ENCODE data around the gene BNIPL. TPM values are rescaled to one million over a fixed set of nuclear protein-coding genes. Genes with fewer than 3 reads are reported as not detected.

BNIPL gene, protein sequence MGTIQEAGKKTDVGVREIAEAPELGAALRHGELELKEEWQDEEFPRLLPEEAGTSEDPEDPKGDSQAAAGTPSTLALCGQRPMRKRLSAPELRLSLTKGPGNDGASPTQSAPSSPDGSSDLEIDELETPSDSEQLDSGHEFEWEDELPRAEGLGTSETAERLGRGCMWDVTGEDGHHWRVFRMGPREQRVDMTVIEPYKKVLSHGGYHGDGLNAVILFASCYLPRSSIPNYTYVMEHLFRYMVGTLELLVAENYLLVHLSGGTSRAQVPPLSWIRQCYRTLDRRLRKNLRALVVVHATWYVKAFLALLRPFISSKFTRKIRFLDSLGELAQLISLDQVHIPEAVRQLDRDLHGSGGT
- total RNA-seq, result 1 to 10 TPM in 2 of 4 donors, under 1 TPM in 1, not detected in 1; 0.68 to 10.0 (median 2.5) TPM

DNA sequence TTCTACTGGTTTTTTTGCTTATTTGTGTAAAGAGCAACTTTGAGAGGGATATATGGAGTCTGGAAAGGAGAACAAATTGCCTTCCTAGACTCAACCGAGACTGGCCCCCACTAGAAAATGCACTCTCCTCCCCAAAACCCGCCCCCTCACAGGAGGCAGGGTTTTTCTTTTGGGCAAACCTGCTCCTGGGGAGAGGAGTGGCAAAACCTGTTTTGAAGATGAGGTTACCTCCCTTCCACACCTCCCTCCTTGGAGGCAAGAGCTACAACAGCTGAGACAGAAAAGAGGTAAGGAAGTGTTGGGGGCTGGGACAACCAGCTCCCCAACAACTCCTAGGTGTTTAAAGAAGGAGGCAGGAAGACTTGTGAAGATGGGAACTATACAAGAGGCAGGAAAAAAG is at the start of gene BNIPL:
Gene BNIPL, plus strand, starts transcription at position 231 of the 400 bp plus-strand sequence. Its CDS starts 140 bp downstream, at position 371.
- Histone ChIP-seq H3K4me3 (no peak within 1 kb of the TSS), H3K9me3 (no peaks in the 10 kb centered on the region), H3K36me3 (peaks cover 0 to 21% (median 5%) of the 10 kb centered on the region in 4 donors), H3K27ac (no peak within 1 kb of the TSS), H3K27me3 (no peaks in the 10 kb centered on the region), H3K4me1 (no peaks in the 10 kb centered on the region)
- no peak for DNase-seq
- 39% methylated on average over 2 of the region's 2 CpGs; no CpG with 5 or more reads in 1 of the 2 donors for WGBS, 2 donors (ENCODE audit: low coverage in 1 of 2)
- in situ Hi-C loops (cut with MboI; ENCODE audit: low pct_ligation_motif_present in 1 of 4, low pct_unique_long_range_greater_than_20kb in 1 of 4, low sequenced_read_pairs in 3 of 4), result loop anchor here in 1 of 4 donors (25.0 kb wide), 1 partner anchor 126 kb away; the partner anchor contains the start of genes LYSMD1, SCNM1 and TNFAIP8L2
- TF ChIP-seq, protein P1, sequence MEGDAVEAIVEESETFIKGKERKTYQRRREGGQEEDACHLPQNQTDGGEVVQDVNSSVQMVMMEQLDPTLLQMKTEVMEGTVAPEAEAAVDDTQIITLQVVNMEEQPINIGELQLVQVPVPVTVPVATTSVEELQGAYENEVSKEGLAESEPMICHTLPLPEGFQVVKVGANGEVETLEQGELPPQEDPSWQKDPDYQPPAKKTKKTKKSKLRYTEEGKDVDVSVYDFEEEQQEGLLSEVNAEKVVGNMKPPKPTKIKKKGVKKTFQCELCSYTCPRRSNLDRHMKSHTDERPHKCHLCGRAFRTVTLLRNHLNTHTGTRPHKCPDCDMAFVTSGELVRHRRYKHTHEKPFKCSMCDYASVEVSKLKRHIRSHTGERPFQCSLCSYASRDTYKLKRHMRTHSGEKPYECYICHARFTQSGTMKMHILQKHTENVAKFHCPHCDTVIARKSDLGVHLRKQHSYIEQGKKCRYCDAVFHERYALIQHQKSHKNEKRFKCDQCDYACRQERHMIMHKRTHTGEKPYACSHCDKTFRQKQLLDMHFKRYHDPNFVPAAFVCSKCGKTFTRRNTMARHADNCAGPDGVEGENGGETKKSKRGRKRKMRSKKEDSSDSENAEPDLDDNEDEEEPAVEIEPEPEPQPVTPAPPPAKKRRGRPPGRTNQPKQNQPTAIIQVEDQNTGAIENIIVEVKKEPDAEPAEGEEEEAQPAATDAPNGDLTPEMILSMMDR (IDR thresholded peaks at IDR 0.05), result no peak
- TF ChIP-seq POLR2AphosphoS5 (IDR thresholded peaks at IDR 0.05) (no peak), EP300 (IDR thresholded peaks at IDR 0.05; ENCODE audit: low read depth) (no peak), POLR2A (IDR thresholded peaks at IDR 0.05) (no peak)
- intact Hi-C loops (cut with DNase I; ENCODE audit: low total_unique reads), result no loop called here

DNA sequence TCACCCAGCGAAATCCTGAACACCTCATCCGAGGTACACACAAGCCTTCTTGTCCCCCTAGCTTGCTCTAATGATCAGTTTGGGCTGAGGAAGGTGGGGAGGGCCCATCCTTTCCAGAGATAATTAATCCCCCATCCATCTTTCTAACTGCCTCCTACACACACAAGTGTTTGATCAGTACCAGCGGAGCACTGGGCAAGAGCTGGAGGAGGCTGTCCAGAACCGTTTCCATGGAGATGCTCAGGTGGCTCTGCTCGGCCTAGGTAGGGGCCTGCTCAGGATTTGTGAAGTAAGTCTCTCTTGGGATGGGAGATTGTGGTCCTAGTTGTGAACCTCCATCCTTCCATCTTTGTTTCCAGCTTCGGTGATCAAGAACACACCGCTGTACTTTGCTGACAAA is 48.5 kb upstream of the BNIPL start:
- Histone ChIP-seq H3K27ac (no peak overlapping the region), H3K4me1 (no peaks in the 10 kb centered on the region), H3K4me3 (no peak overlapping the region), H3K36me3 (no peaks in the 10 kb centered on the region), H3K9me3 (no peaks in the 10 kb centered on the region), H3K27me3 (no peaks in the 10 kb centered on the region)
- no peak for TF ChIP-seq EP300 (IDR thresholded peaks at IDR 0.05; ENCODE audit: low read depth)
- no peak for TF ChIP-seq POLR2A (IDR thresholded peaks at IDR 0.05)
- TF ChIP-seq POLR2AphosphoS5 (IDR thresholded peaks at IDR 0.05), result no peak
- TF ChIP-seq, protein P1 (IDR thresholded peaks at IDR 0.05), result no peak
- in situ Hi-C loops (cut with MboI; ENCODE audit: low pct_ligation_motif_present in 1 of 4, low pct_unique_long_range_greater_than_20kb in 1 of 4, low sequenced_read_pairs in 3 of 4), result no loop called here
- WGBS, 2 donors (ENCODE audit: low coverage in 1 of 2), result 89 to 93% methylated on average over 3 to 7 of the region's 7 CpGs
- DNase-seq, result no peak
- intact Hi-C loops (cut with DNase I; ENCODE audit: low total_unique reads), result no loop called here

DNA sequence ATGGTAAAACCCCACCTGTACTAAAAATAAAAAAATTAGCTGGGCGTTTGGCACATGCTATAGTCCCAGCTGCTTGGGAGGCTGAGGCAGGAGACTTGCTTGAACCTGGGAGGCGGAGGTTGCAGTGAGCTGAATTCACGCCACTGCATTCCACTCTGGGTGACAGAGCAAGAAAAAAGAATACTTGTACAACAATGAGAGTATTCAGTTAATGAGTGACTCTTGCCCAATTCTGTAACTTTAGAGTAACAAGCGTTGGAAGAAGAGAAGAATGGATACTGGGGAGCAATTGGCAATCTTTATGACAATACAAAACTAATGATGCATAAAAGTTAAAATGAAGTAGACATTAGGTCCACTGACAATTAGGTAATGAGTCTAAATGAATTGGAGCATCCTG is 43.8 kb upstream of the BNIPL start:
- intact Hi-C loops (cut with DNase I; ENCODE audit: low total_unique reads) (no loop called here), in situ Hi-C loops (cut with MboI; ENCODE audit: low pct_ligation_motif_present in 1 of 4, low pct_unique_long_range_greater_than_20kb in 1 of 4, low sequenced_read_pairs in 3 of 4) (loop anchor here in 1 of 4 donors (10.0 kb wide), 1 partner anchor 168 kb away; no protein-coding TSS in a partner anchor)
- TF ChIP-seq, protein P1 (IDR thresholded peaks at IDR 0.05), result no peak
- no peak for TF ChIP-seq POLR2A (IDR thresholded peaks at IDR 0.05)
- TF ChIP-seq EP300 (IDR thresholded peaks at IDR 0.05; ENCODE audit: low read depth), result no peak
- no peak for TF ChIP-seq POLR2AphosphoS5 (IDR thresholded peaks at IDR 0.05)
- H3K36me3 ChIP-seq, result peaks cover 0 to 6% (median 0%) of the 10 kb centered on the region in 4 donors
- no peak for DNase-seq
- no peaks in the 10 kb centered on the region for H3K9me3 ChIP-seq
- H3K4me1 ChIP-seq, result peaks cover 0 to 7% (median 0%) of the 10 kb centered on the region in 4 donors
- no peak overlapping the region for H3K27ac ChIP-seq
- H3K4me3 ChIP-seq, result no peak overlapping the region
- H3K27me3 ChIP-seq, result no peaks in the 10 kb centered on the region
- 69 to 72% methylated on average over 4 of the region's 4 CpGs for WGBS, 2 donors (ENCODE audit: low coverage in 1 of 2)

DNA sequence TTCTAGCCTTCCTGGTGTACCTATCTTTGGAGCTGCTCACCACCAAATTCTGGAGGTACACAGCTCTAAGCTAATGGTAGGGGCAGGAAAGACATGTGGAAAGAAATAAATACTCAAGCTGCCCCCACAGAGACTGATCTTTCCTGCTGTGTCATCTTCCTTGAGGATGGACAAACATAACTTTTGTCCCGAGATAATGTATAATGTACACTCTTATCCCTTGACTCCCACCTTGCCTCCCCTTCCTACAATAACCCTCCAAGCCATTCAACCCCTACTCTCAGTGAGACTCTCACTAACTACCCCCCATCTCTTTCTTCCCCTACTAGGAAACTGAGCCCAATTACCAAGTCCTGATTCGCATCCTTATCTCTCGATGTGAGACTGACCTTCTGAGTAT is 42.1 kb upstream of the BNIPL start:
- Histone ChIP-seq H3K9me3 (no peaks in the 10 kb centered on the region), H3K4me1 (peaks cover 0 to 7% (median 0%) of the 10 kb centered on the region in 4 donors), H3K27me3 (no peaks in the 10 kb centered on the region), H3K27ac (no peak overlapping the region), H3K4me3 (no peak overlapping the region), H3K36me3 (peaks cover 0 to 11% (median 4%) of the 10 kb centered on the region in 4 donors)
- no peak for DNase-seq
- intact Hi-C loops (cut with DNase I; ENCODE audit: low total_unique reads) (no loop called here), in situ Hi-C loops (cut with MboI; ENCODE audit: low pct_ligation_motif_present in 1 of 4, low pct_unique_long_range_greater_than_20kb in 1 of 4, low sequenced_read_pairs in 3 of 4) (loop anchor here in 1 of 4 donors (10.0 kb wide), 1 partner anchor 169 kb away; no protein-coding TSS in a partner anchor)
- 81 to 100% methylated on average over 1 to 3 of the region's 3 CpGs for WGBS, 2 donors (ENCODE audit: low coverage in 1 of 2)
- TF ChIP-seq EP300 (IDR thresholded peaks at IDR 0.05; ENCODE audit: low read depth), result no peak
- no peak for TF ChIP-seq POLR2AphosphoS5 (IDR thresholded peaks at IDR 0.05)
- TF ChIP-seq POLR2A (IDR thresholded peaks at IDR 0.05), result no peak
- TF ChIP-seq, protein P1 (IDR thresholded peaks at IDR 0.05), result no peak

All from transverse colon (tissue), 4 donors.